Pancreas (tissue), 10 donors: ENCODE data around the gene OR2AE1. TPM values are rescaled to one million over a fixed set of nuclear protein-coding genes. Genes with fewer than 3 reads are reported as not detected.

Source experiments
- ATAC-seq, 4 donors: fragments of 200-7000 bp; cut with Tn5 transposase; one replicate each; pipeline versions ENCODE4 v1.8.0 to v1.9.1; 2020; ENCODE audit warnings: mild to moderate bottlenecking in 4 of 4, moderate library complexity in 4 of 4
- DNase-seq, 6 donors: peaks; one replicate each; pipeline ENCODE4 v3.0.0-alpha.2; 2020
- FAIRE-seq: peaks from 2 replicates; lab custom pipeline; 2012; peaks lifted over from hg19 to GRCh38; lab: Jason Lieb, UNC
- H3K27ac ChIP-seq, 4 donors: fragments of 200-600 bp; sonication (generic); 1 replicate in 3 of 4; 2 replicates in 1 of 4; pipeline versions ENCODE4 v1.5.0 to v1.8.0; 2020
- H3K27me3 ChIP-seq, 4 donors: fragments of 200-600 bp; one replicate each; pipeline ENCODE4 v1.8.0; 2021
- H3K36me3 ChIP-seq, 3 donors: fragments of 200-600 bp; sonication (generic) in 1 of 3; one replicate each; pipeline versions ENCODE4 v1.5.0 to v1.8.0; 2020 to 2021
- H3K4me1 ChIP-seq, 3 donors: fragments of 200-600 bp; one replicate each; pipeline ENCODE4 v1.8.0; 2021
- H3K4me3 ChIP-seq, 4 donors: fragments of 200-600 bp; sonication (generic) in 2 of 4; one replicate each; pipeline versions ENCODE4 v1.5.0 to v1.8.0; 2020 to 2021
- H3K9me3 ChIP-seq, 4 donors: fragments of 200-600 bp; one replicate each; pipeline ENCODE4 v1.8.0; 2021
- WGBS, 2 donors: extraction: QIAGEN DNeasy Blood & Tissue Kit; methylation state at CpG; one replicate each; pipeline ENCODE4 v1.1.7; 2013; 5-methylcytosine and 5-hydroxymethylcytosine counted together
- intact Hi-C, 3 donors: fragments of 100-400 bp; cut with DNase I; formaldehyde crosslinking; loops; one replicate each; pipeline versions ENCODE4 v1.11.1 to v1.14.2; 2022
- polyA plus RNA-seq, 2 donors: library from polyadenylated mRNA; stranded (reverse); fragments of 200-250 nt; gene quantifications; one replicate each; pipeline ENCODE4 v1.2.3, GENCODE V29; 2013
- total RNA-seq, 6 donors: library from RNA; stranded (reverse); fragmentation: NEBNext Ultra II Directional in 4 of 6; extraction: Animal tissue kit (Norgen Biotek cat#: 25700) in 4 of 6; gene quantifications; one replicate each; pipeline versions ENCODE4 v1.2.1 to v1.2.4, GENCODE V29; 2021 to 2023
- TF ChIP-seq, protein P1 (sequence below), 4 donors: fragments of 200-600 bp; sonication (generic) in 3 of 4; IDR thresholded peaks; one replicate each; pipeline versions ENCODE4 v1.5.0 to v1.8.0; 2021; ENCODE audit warnings: antibody characterized with exemption in 4 of 4
- donor health status: healthy with polysubstance abuse.
- donor health status: DM: no; HTN: no; CAD: no; lungs with moderate emphysema.
- donor health status: DM: no; HTN: no; CAD: no.
- donor health status: control.
- donor health status: control.
- donor health status: Bipolar disorder and iron deficiency.
- donor health status: DM: yes; HTN: yes; CAD: no.
- donor health status: DM: no; HTN: no; CAD: no.
- donor health status: DM: no; HTN: no; CAD: no.
- donor health status: DM: yes; HTN: yes; CAD: no.

Gene OR2AE1, protein sequence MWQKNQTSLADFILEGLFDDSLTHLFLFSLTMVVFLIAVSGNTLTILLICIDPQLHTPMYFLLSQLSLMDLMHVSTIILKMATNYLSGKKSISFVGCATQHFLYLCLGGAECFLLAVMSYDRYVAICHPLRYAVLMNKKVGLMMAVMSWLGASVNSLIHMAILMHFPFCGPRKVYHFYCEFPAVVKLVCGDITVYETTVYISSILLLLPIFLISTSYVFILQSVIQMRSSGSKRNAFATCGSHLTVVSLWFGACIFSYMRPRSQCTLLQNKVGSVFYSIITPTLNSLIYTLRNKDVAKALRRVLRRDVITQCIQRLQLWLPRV
- total RNA-seq (not detected), polyA plus RNA-seq (not detected)

DNA sequence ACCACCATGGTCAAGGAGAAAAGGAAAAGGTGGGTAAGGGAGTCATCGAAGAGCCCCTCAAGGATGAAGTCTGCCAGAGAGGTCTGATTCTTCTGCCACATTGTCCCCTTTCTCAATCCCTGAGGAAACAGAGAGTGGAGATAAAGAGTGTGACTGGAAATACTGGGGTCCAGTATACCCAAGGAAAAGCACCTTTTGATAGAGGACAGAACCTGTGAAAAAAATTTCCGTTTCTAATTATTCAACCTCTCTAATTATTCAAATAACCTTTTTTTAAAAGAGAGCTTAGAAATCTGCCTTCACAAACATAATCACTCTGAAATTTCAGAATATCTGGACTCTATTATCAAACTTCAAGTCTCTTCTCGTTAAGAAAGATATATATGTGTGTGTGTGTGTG, at the start of gene OR2AE1:
Gene OR2AE1, minus strand, starts transcription at position 101 of the 400 bp plus-strand sequence. Its CDS starts 0 bp downstream, at position 101.
- H3K27ac ChIP-seq: no peak within 1 kb of the TSS
- FAIRE-seq (no peak), ATAC-seq (no peak), DNase-seq (no peak)
- intact Hi-C loops: no loop called here
- TF ChIP-seq, protein P1, sequence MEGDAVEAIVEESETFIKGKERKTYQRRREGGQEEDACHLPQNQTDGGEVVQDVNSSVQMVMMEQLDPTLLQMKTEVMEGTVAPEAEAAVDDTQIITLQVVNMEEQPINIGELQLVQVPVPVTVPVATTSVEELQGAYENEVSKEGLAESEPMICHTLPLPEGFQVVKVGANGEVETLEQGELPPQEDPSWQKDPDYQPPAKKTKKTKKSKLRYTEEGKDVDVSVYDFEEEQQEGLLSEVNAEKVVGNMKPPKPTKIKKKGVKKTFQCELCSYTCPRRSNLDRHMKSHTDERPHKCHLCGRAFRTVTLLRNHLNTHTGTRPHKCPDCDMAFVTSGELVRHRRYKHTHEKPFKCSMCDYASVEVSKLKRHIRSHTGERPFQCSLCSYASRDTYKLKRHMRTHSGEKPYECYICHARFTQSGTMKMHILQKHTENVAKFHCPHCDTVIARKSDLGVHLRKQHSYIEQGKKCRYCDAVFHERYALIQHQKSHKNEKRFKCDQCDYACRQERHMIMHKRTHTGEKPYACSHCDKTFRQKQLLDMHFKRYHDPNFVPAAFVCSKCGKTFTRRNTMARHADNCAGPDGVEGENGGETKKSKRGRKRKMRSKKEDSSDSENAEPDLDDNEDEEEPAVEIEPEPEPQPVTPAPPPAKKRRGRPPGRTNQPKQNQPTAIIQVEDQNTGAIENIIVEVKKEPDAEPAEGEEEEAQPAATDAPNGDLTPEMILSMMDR (IDR thresholded peaks at IDR 0.05): no peak
- H3K27me3 ChIP-seq: no peaks in the 10 kb centered on the region
- WGBS, 2 donors: 65 to 83% methylated on average over 3 of the region's 3 CpGs
- no peak within 1 kb of the TSS for H3K4me3 ChIP-seq
- no peaks in the 10 kb centered on the region for H3K4me1 ChIP-seq
- no peaks in the 10 kb centered on the region for H3K36me3 ChIP-seq
- H3K9me3 ChIP-seq: no peaks in the 10 kb centered on the region

DNA sequence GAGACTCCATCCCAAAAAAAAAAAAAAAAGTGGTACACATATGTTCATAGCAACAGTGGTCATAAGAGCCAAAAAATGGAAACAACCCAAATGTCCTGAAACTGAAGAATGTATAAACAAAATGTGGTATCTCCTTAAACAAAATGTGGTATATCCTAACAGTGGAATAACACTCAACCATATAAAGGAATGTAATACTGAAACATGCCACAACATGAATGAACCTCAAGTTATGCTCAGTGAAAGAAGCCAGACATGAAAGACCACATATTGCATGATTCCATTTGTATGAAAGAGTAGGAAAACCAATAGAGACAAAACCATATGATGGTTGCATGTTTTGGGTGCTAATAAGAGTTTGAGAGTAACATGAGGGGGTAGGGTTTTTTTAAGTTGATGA, 49.5 kb upstream of the OR2AE1 start:
- H3K9me3 ChIP-seq: no peaks in the 10 kb centered on the region
- ATAC-seq: no peak
- intact Hi-C loops: loop anchor here in 1 of 3 donors (10.0 kb wide), 2 partner anchors 58 to 128 kb away; no protein-coding TSS in a partner anchor
- no peak for FAIRE-seq
- TF ChIP-seq, protein P1 (IDR thresholded peaks at IDR 0.05): no peak
- no peak overlapping the region for H3K27ac ChIP-seq
- no peak for DNase-seq
- no peaks in the 10 kb centered on the region for H3K36me3 ChIP-seq
- no peaks in the 10 kb centered on the region for H3K4me1 ChIP-seq
- no peak overlapping the region for H3K4me3 ChIP-seq
- no peaks in the 10 kb centered on the region for H3K27me3 ChIP-seq

DNA sequence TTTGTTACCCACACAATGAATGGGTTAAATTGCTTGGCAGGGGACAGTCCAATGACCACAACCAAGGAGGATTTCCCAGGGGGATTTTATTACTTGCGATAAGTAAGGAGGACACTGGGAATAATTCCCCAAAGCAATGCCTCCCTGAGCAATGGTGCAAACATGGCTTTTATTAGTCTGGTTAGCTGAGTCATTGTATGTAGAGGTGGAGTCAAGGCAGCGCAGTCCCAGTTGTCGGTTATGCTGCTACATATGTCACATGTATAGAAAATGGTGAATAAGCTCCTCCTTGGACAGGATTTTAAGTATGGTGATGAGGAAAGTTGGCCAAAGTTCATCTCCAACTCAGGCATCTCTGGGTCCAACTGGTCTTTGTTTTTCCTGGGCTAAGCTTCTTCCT, 46.4 kb upstream of the OR2AE1 start:
- H3K4me3 ChIP-seq: no peak overlapping the region
- H3K4me1 ChIP-seq: peaks cover 3 to 8% (median 7%) of the 10 kb centered on the region in 3 donors
- no peaks in the 10 kb centered on the region for H3K9me3 ChIP-seq
- no peak overlapping the region for H3K27ac ChIP-seq
- TF ChIP-seq, protein P1 (IDR thresholded peaks at IDR 0.05): no peak
- no peak for FAIRE-seq
- no peak for DNase-seq
- ATAC-seq: no peak
- WGBS, 2 donors: 88 to 91% methylated on average over 3 of the region's 3 CpGs
- no peaks in the 10 kb centered on the region for H3K36me3 ChIP-seq
- no peaks in the 10 kb centered on the region for H3K27me3 ChIP-seq
- intact Hi-C loops: loop anchor here in 1 of 3 donors (10.0 kb wide), 2 partner anchors 62 to 132 kb away; no protein-coding TSS in a partner anchor

DNA sequence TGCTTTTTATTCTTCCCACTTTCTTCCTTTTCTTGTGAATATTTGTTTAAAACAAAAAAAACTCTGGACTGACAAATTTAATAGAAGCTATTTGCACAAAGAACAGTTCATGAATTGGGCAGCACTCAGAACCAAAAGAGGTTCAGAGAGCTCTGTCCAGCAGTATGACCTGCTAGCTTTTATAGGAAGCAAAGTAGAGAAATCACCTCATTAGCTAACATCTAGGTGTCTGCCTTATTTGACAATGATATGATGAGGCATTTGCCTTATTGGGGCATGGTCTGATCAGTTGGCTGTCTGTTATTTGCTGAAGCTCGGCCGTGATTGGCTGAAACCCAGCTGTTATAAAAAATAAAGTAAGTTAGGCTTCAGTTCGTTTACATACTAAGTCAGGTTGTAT, 43.3 kb upstream of the OR2AE1 start:
- no peaks in the 10 kb centered on the region for H3K27me3 ChIP-seq
- TF ChIP-seq, protein P1 (IDR thresholded peaks at IDR 0.05): no peak
- WGBS, 2 donors: 50 to 60% methylated on average over 3 of the region's 3 CpGs
- DNase-seq: no peak
- FAIRE-seq: no peak
- H3K9me3 ChIP-seq: no peaks in the 10 kb centered on the region
- intact Hi-C loops: loop anchor here in 1 of 3 donors (10.0 kb wide), 2 partner anchors 65 to 135 kb away; no protein-coding TSS in a partner anchor
- H3K4me1 ChIP-seq: peaks cover 17 to 22% (median 21%) of the 10 kb centered on the region in 3 donors
- H3K36me3 ChIP-seq: no peaks in the 10 kb centered on the region
- ATAC-seq: no peak
- H3K27ac ChIP-seq: peak overlapping the region in 1 of 4 donors; percentile 85
- peak overlapping the region; percentile 85 to 96 (median 88) for H3K4me3 ChIP-seq

DNA sequence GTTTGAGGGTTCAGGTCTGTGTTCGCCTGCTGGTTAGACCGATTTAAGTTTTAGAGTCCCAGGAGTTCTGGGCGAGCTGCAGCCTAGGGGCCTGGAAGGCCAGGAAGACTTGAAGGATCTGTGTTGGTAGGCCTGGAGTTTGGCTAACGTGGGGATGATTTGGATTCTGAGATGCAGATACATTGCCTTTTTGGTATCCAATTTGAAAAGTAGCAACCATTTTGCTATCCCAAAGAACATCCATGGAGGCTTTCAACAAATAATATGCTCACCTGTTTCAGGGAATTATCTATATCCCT, 42.9 kb upstream of the OR2AE1 start:
- WGBS, 2 donors: 41 to 46% methylated on average over 4 of the region's 4 CpGs
- TF ChIP-seq, protein P1 (IDR thresholded peaks at IDR 0.05): no peak
- Histone ChIP-seq H3K36me3 (no peaks in the 10 kb centered on the region), H3K27ac (peak overlapping the region; percentile 85 to 90 (median 89)), H3K4me3 (peak overlapping the region; percentile 85 to 96 (median 88)), H3K27me3 (no peaks in the 10 kb centered on the region), H3K4me1 (peaks cover 17 to 22% (median 21%) of the 10 kb centered on the region in 3 donors), H3K9me3 (no peaks in the 10 kb centered on the region)
- FAIRE-seq: no peak
- intact Hi-C loops: loop anchor here in 1 of 3 donors (10.0 kb wide), 2 partner anchors 65 to 135 kb away; no protein-coding TSS in a partner anchor
- no peak for DNase-seq
- peak in 1 of 4 donors; percentile 14 for ATAC-seq
